K562 (cell line): ENCODE measurements around the gene CFAP54. TPM values are rescaled to one million over a fixed set of nuclear protein-coding genes. Genes with fewer than 3 reads are reported as not detected.

Source experiments
- AFF1 ChIP-seq, 2 experiments: fragments of 450-650 bp; IDR thresholded peaks; 2 replicates each; pipeline ENCODE4 v1.6.1; 2018; ENCODE audit warnings: mild to moderate bottlenecking in 2 of 2, low read depth in 1 of 2; ENCODE audit not compliant: partially characterized antibody in 2 of 2
- ATF3 ChIP-seq, 2 experiments: fragments of 450-650 bp in 1 of 2; sonication (generic) in 1 of 2; formaldehyde crosslinking in 1 of 2; IDR thresholded peaks in 1 of 2; conservative IDR thresholded peaks in 1 of 2; 2 replicates each; pipeline versions ENCODE4 v1.6.1 to v1.8.1; 2016 to 2023; ENCODE audit warnings: mild to moderate bottlenecking in 2 of 2, moderate library complexity in 2 of 2, inconsistent platforms in 1 of 2, missing genetic modification reagents in 1 of 2
- EP300 ChIP-seq: IDR thresholded peaks from 2 replicates; pipeline ENCODE4 v1.6.1; 2012; ENCODE audit warnings: low read length, improper control_type of control experiment
- ESRRA ChIP-seq: fragments of 450-650 bp; IDR thresholded peaks from 2 replicates; pipeline ENCODE4 v1.6.1; 2014; ENCODE audit warnings: low read depth, mild to moderate bottlenecking, moderate library complexity, borderline replicate concordance
- MGA ChIP-seq: fragments of 450-650 bp; IDR thresholded peaks from 2 replicates; pipeline ENCODE4 v1.6.1; 2016; ENCODE audit warnings: mild to moderate bottlenecking, moderate library complexity
- NCOR1 ChIP-seq: fragments of 450-650 bp; IDR thresholded peaks from 2 replicates; pipeline ENCODE4 v1.6.1; 2016; ENCODE audit warnings: mild to moderate bottlenecking, moderate library complexity
- PKNOX1 ChIP-seq: fragments of 450-650 bp; IDR thresholded peaks from 2 replicates; pipeline ENCODE4 v1.6.1; 2016
- TRIM24 ChIP-seq, 2 experiments: fragments of 450-650 bp; IDR thresholded peaks; 2 replicates each; pipeline ENCODE4 v1.6.1; 2016
- XRCC5 ChIP-seq: fragments of 200-400 bp; formaldehyde crosslinking; IDR thresholded peaks from 2 replicates; pipeline ENCODE4 v1.6.1; 2017; ENCODE audit warnings: low read depth, mild to moderate bottlenecking, low read length
- ZNF316 ChIP-seq: fragments of 450-650 bp; IDR thresholded peaks from 2 replicates; pipeline ENCODE4 v1.6.1; 2016
- polyA plus RNA-seq, 8 experiments: library from polyadenylated mRNA; depleted of rRNA in 4 of 8; stranded (reverse) in 5 of 8; unstranded in 3 of 8; fragments of >200 nt; fragmentation: Nextera tagmentation in 2 of 8; fragmentation: Illumina TruSeq in 1 of 8; extraction: Ambion mirVana in 2 of 8; extraction: Trizol in 1 of 8; gene quantifications; 2 replicates each; pipeline versions ENCODE4 v1.2.1 to v1.2.3, GENCODE V29; 2011 to 2014; ENCODE audit warnings: inconsistent platforms in 1 of 8, missing spikeins in 1 of 8
- total RNA-seq, 7 experiments: library from RNA; depleted of rRNA in 6 of 7; stranded (reverse); fragments of >200 nt in 6 of 7; fragmentation: Illumina TruSeq in 2 of 7; extraction: Trizol in 2 of 7; gene quantifications; 2 replicates each; pipeline versions ENCODE4 v1.2.1 to v1.2.3, GENCODE V29; 2011 to 2021; ENCODE audit warnings: low replicate concordance in 1 of 7

Gene CFAP54
- total and polyA plus RNA-seq, 9 of the 15 experiments (the other 6 are each of a cell fraction or from before 2014, with no cell fraction given): 0.03 to 0.23 (median 0.10) TPM; not detected in 3

GRCh38 chr12:96472384-96472783, 17.0 kb upstream of the CFAP54 start (continued):
- TF ChIP-seq TRIM24 (IDR thresholded peaks at IDR 0.05): peak in 1 of 2 experiments; percentile 61; a peak in 2 of 4 replicates
- peak; percentile 43; the same call in 1 of the 2 replicates for TF ChIP-seq ESRRA
- TF ChIP-seq EP300: peak; percentile 50; the same call in 1 of the 2 replicates
- no peak for TF ChIP-seq MGA
- no peak for TF ChIP-seq AFF1 (IDR thresholded peaks at IDR 0.05; ENCODE audit: low read depth in 1 of 2, partially characterized antibody in 2 of 2)
- TF ChIP-seq PKNOX1: peak; percentile 93
- peak; percentile 41 for TF ChIP-seq NCOR1
- no peak for TF ChIP-seq XRCC5
- 0 out of 2 replicates have a peak, but pooled peaks have one; percentile 32 for TF ChIP-seq ATF3 (IDR thresholded peaks at IDR 0.05)
- no peak for TF ChIP-seq ATF3 (CRISPR knock-in tag; conservative IDR thresholded peaks at IDR 0.05)
- peak; percentile 88 for TF ChIP-seq ZNF316
